Measurements from ENCODE around the gene TDRD7. TPM values are rescaled to one million over a fixed set of nuclear protein-coding genes. Genes with fewer than 3 reads are reported as not detected.
"Not testable (repeated sequence)": the region's sequence is repeated elsewhere in the genome, so short reads cannot be mapped to it uniquely, and the experiment has no call there.

The TDRD7 gene
- total RNA-seq, 1 experiment from 2014 or later: 97.1 TPM

DNA sequence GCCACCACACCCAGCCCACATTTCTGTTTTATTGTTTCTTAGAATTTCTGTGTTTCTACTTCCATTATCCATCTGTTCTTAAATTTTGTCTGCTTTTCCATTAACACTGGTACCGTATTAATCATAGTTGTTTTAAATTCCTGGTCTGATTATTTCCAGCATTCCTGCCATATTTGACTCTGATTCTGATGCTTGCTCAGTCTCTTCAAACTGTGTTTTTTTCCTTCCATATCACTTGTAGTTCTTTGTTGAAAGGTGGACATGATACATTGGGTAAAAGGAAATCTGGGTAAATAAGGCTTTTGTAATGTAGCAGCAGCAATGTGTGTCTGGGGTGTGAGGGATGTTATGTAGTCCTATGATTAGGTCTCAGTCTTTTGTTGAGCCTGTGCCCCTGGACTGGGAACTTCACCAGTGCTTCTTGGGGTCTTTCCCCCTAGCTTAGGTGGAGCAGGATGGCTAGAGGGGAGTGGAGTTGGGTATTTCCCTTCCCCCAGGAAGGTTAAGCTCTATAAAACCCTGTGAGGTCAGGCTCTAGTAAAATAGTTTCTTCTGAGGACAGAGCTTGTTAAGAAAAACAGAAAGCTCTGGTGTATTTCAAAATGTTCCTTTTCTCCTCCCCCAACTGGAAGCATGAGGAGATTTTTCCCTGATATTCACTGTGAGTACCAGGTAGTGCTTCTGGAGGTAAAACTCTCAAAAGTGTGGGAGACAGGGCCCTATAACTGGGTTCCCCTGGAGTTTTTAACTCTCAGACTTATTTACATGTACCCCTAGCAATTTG is 79.5 kb downstream of the TDRD7 start:
- no peak for DNase-seq (ENCODE audit: low read depth, low spot score)
- in situ Hi-C loops (cut with HindIII; ENCODE audit: low pct_unique_long_range_greater_than_20kb, low sequenced_read_pairs): no loop called here

DNA sequence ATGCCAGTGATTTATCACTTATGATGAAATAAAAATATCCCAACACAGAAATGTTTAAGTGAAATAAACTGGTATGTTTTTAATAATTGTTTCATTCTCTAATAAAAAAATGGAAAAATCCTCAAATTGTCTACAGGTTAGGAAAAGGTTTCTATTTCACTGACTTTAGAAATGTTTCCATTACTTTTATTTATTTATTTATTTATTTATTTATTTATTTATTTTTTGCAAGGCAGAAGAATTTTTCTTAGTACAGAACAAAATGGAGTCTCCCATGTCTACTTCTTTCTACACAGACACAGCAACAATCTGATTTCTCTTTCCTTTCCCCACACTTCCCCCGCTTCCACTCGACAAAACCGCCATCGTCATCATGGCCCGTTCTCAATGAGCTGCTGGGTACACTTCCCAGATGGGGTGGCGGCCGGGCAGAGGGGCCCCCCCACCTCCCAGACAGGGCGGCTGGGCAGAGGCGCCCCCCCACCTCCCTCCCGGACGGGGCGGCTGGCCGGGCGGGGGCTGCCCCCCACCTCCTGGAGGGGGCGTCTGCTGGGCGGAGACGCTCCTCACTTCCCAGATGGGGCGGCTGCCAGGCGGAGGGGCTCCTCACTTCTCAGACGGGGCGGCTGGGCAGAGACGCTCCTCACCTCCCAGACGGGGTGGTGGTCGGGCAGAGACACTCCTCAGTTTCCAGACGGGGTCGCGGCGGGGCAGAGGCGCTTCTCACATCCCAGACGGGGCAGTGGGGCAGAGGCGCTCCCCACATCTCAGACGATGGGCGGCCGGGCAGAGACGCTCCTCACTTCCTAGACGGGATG is 85.9 kb downstream of the TDRD7 start:
- DNase-seq (ENCODE audit: low read depth, low spot score); in situ Hi-C loops (cut with HindIII; ENCODE audit: low pct_unique_long_range_greater_than_20kb, low sequenced_read_pairs): not testable (repeated sequence)

DNA sequence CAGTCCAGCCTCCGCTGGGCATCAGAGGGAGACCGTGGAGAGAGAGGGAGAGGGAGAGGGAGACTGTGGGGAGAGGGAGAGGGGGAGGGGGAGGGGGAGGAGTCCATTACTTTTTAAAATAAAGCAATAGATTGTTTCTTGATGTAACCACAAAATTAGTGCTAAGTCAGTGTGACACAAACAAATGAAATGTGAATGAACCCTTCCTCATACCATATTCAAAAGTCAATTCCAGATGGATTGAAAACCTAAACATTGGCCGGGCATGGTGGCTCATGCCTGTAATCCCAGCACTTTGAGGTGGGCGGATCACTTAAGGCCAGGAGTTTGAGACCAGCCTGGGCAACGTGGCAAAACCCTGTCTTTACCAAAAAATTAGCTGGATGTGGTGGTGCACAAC is 87.0 kb downstream of the TDRD7 start:
- in situ Hi-C loops (cut with HindIII; ENCODE audit: low pct_unique_long_range_greater_than_20kb, low sequenced_read_pairs); DNase-seq (ENCODE audit: low read depth, low spot score): not testable (repeated sequence)

DNA sequence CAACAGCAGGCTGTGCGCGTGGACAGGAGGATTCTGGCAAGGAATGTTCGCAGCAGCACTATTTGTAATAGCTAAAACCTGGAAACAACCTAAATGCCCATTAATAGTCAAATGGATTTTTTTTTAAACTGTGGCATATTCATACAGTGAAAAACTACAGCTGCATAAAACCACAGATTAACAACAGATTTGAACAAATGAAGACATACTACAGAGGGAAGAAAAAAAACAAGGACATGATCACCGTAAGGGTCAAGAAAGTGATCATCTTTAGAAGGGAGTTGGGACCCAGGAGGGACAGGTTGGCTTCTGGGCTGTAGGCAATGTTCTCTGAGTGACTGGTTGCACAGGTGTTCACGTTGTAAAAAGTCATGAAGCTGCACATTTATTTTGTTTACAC is 88.4 kb downstream of the TDRD7 start:
- DNase-seq (ENCODE audit: low read depth, low spot score): no peak
- in situ Hi-C loops (cut with HindIII; ENCODE audit: low pct_unique_long_range_greater_than_20kb, low sequenced_read_pairs): no loop called here

DNA sequence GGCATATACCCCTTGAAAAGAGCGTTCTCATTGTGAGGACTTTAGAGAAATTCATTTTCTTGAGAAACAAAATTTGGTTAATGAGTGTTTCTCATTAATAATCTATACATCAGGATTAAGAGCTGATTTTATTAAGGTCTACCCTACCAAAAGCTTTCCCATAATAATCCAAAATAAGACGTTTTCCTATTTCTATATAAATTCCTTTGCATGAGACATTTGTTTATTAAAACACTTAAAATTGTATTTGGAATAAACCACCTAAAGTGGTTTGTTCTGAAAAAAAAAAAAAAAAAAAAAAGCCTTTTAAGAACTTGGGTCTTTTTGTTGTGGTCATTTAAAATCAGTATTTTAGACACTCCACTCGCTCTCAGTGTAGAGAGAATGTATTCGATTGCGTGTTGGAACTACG is 88.9 kb downstream of the TDRD7 start:
- DNase-seq (ENCODE audit: low read depth, low spot score): no peak
- in situ Hi-C loops (cut with HindIII; ENCODE audit: low pct_unique_long_range_greater_than_20kb, low sequenced_read_pairs): no loop called here

DNA sequence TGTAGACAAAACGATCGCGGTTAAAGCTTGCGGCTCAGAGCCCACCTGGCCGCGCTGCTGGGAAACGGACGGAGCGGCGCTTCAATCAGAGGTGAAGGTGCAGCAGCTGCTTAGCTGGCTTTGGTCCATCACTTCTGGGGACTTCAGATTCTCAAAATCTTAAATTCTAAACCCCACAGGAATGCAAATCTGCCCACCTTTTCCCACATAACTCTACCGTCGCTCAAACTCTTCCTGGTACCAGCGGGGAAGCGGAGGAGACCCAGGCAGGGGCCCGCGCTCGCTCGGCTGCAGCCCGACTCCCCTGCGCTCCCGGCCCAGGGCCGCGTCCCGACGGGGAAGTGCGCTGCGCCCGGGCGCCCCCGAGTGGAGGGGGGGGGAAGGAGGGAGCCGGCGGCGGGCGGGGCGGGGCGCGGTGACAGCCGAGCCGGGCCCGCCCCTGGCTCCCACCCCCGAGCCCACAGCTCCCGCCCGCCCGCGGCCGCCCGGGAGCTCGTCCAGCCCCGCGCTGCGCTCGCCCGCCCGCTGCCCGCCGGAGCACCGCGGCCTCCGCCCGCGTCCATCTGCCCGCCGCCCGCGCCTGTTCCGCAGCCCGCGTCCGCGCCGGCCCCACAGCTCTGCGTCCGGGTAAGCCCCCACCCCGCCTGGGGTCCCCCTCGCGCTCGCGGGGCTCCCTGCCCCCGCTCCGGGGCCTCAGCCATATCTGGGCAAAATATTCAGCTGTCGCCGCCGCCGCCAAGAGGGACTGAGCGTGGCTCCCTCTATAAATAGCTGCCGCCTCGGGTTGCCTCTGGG is 89.5 kb downstream of the TDRD7 start, which contains the start of gene TMOD1:
TMOD1 (plus strand) TSS at position 490 of the 795 bp plus-strand sequence. CDS start 22,523 bp downstream, outside the sequence.
- in situ Hi-C loops (cut with HindIII; ENCODE audit: low pct_unique_long_range_greater_than_20kb, low sequenced_read_pairs): no loop called here
- DNase-seq (ENCODE audit: low read depth, low spot score): peak; percentile 59

DNA sequence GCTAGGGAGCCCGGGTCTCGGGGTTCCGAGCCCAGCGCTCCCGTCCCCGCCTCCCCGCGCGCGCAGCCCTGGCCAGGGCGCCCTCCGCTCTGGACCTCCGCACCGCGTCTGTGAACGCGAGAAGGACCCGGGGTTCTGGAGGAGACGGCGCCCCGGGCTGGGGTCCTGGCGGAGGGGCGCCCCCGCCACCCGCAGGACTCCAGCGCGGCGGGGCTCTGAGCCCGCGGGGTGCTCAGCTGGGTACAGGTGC is 90.0 kb downstream of the TDRD7 start:
- in situ Hi-C loops (cut with HindIII; ENCODE audit: low pct_unique_long_range_greater_than_20kb, low sequenced_read_pairs): no loop called here
- no peak for DNase-seq (ENCODE audit: low read depth, low spot score)

DNA sequence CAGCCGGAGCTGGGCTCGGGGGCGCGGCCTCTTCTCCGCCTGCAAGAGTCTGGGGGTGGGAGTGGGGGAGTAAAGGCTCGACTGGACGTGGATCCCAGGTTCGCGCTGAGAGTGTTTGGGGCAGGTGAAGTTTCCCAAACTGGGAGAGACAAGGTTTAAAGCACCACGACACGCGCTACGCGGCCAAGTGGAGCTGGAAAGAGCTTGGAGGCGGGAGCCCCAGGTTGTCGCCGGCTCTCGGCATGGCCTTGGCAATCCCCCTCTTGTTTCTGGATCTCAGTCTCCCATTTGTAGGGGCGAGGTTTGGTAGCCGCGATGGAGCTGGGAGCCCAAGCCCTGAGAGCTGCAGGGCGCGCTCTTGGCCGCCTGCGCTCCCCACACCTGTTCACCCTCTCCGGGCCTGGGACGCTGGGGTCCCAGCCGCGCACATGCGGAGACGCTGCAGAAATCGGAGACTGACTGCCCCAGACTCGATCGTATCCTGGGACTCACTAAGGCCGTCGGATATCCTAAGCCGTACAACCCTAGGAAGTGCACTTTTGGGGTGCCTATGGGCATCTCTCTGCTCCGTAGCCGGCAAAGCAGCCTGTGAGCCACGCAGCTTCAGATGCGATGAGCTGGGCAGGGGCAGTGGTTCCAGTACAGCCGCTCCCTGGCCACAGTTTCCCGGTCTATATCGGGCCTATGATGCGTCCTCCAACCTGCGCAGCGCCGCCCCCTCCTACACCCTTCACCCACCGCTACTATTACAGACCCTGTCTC is 90.5 kb downstream of the TDRD7 start:
- in situ Hi-C loops (cut with HindIII; ENCODE audit: low pct_unique_long_range_greater_than_20kb, low sequenced_read_pairs): no loop called here
- no peak for DNase-seq (ENCODE audit: low read depth, low spot score)

DNA sequence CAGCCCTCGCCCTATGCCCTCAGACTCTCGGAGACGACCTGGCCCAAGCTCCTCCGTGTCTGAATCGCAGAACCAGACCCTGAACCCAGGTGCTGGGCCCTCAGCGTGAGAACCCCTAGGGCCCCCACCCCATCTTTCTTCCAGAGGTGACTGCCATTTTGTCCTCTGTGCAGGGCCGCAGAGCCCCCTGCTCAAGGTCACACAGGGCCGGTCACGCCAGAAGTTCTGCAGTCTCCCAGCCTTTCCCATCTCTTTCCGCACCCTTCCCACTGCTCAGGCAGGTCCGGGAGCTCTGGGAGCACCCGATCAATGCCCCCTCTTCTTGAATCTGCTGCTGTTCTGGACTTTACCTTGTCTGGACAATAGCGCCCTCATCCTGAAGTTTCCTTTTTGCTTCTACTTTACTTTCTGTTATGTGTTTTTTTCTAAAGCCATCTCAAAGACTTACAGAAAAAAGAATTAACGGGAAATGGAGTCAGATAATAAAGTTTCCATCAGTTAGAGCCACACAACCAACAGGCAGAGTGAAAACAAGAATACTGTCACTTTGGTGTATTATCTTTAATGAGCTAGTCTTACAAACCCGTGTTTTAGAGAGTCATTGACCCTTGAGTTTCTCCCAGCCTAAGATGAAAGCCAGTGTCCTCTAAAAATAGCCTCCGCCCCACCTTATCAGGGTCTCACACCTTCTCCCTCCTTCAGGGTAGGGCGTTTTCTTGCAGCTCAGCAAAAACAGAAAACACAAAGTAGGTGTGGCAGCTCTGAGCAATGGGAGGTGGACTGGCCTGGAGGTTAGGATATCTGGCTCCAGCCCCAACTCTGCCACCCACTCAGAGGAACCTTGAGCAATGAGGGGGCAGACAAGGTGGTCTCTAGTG is 91.3 kb downstream of the TDRD7 start:
- in situ Hi-C loops (cut with HindIII; ENCODE audit: low pct_unique_long_range_greater_than_20kb, low sequenced_read_pairs): no loop called here
- DNase-seq (ENCODE audit: low read depth, low spot score): no peak

DNA sequence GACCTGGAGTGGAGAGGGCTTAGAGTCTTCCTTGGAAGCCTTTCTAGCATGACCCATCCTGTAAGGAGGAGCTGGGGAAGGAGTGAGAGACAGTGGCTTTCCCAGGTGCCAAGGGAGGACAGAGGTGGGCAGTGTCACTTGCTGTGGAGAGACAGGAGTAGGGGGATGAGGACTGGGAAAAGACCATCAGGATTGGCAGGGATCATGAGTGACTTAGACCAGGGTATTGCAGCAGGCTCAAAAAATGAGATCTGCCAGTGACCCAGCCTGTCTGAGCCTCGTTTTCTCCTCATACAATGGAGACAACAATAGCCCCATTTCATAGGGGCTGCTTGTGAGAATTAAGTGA is 91.9 kb downstream of the TDRD7 start:
- no peak for DNase-seq (ENCODE audit: low read depth, low spot score)
- in situ Hi-C loops (cut with HindIII; ENCODE audit: low pct_unique_long_range_greater_than_20kb, low sequenced_read_pairs): no loop called here

DNA sequence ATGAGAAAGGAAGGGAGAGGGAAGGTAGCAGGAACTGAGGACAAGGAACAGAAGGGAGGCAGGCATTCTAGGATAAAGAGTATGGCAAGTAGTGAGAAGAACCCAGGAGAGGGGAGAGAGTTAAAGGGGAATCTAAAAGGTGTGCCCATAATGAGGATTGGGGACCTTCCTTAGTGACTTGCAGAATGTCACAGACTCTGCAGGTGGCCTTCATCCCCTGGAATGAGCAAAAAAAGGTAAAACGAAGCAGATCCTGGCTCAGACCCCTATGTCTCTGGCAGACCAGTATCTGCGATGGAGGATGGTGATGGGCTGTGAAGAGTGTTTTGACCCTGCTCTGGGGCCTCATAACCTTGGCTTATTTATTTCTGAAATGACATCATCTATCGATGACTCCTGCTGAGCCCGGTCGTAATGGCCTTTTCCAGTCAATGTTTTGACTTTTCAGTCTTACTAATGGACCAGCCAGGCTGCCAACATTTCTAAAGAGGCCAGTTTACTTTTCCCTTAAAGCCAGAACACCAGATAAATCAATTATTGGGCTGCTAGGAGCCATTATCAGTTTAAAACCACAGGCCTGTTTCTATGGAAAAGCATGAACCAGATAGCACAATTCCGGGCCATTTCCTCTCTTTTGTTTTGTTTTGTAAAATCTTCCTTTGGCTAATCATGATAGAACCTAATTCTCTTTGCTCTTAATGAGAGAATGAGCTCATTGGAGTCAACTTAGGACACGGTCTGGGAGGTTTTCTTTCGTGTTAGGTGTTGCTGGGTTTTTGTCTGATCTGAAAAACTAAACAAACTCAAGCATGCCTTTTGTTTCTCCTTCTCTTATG is 92.7 kb downstream of the TDRD7 start:
- DNase-seq (ENCODE audit: low read depth, low spot score): no peak
- in situ Hi-C loops (cut with HindIII; ENCODE audit: low pct_unique_long_range_greater_than_20kb, low sequenced_read_pairs): no loop called here

DNA sequence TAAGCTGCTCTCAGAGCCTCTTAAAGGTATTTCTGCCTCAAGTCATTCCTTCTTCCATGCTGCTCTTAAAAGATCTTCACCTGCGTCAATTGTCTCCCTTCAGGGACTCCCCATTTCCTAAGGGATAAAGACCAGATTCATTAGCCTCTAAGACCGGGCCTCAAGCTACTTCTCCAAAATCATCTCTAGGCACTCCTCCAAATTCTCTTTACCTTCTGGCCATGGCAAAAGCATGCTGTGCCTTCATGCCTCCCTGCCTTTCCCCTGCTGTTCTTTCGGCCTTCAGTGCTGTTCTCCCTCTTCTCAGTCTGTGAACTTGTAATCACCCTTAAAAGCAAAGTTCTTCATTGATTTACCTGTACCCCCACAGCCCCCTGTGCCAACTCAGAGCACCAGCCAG is 93.9 kb downstream of the TDRD7 start:
- DNase-seq (ENCODE audit: low read depth, low spot score): no peak
- in situ Hi-C loops (cut with HindIII; ENCODE audit: low pct_unique_long_range_greater_than_20kb, low sequenced_read_pairs): no loop called here

DNA sequence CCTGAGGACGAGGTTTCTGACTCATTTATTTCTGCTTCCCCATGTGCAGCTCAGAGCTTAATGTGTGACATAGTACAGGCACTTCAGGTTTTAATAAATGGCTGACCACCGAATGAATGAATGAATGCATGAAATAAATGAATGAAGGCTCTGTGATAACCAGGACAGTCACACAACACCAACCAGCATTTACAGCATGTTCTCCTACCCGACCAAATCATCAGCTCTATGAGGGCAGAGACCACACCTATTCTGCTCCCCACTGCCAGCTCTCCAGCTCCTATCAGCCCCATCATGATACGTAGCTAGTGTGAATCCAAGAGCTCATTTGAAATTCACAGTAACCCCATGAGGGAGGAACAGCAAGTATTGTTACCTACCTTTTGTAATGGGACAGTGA is 94.4 kb downstream of the TDRD7 start:
- in situ Hi-C loops (cut with HindIII; ENCODE audit: low pct_unique_long_range_greater_than_20kb, low sequenced_read_pairs): no loop called here
- DNase-seq (ENCODE audit: low read depth, low spot score): no peak

DNA sequence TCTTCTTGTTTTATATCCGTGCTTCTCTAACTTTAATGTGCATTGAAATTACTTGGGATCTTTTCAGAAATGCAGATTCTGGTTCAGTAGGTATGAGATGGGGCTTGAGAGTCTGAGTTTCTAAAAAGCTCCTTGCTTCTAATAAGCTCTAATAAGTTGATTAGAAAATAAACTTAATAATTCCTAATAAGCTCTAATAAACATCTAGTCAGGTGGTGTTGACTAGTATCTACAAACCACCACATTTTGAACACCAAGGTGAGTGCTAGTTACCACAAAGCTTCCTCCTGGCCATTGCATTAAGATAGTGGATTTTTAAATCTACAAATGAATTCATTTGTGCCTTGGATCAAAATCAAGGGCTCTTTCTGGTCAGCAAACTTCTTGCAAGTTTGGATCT is 94.9 kb downstream of the TDRD7 start:
- DNase-seq (ENCODE audit: low read depth, low spot score): no peak
- in situ Hi-C loops (cut with HindIII; ENCODE audit: low pct_unique_long_range_greater_than_20kb, low sequenced_read_pairs): no loop called here

DNA sequence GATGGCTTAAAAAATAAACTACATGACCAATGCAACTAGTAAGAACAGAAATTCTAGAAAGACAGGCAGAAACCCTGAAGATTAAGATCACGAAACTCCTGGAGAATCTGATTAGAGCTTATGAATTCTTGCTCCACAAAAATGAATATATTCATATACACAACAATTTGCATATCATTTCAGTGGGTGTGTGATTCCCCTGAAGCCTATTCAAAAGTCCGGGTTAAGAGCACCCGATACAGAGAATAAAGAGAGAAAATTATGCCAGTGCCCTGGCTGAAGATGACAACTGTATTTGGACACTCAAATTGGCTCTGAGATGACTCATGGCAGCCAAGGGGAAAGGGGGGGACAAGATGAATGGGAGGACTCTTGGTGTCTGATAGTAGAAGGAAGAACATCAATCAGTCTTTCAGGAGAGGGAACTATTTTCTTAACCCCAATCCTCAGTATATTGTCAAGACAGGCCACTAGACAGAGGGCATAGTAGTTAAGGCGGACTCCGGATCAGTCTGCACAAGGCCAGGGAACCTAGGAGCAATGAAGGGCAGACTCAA is 95.6 kb downstream of the TDRD7 start:
- no peak for DNase-seq (ENCODE audit: low read depth, low spot score)
- in situ Hi-C loops (cut with HindIII; ENCODE audit: low pct_unique_long_range_greater_than_20kb, low sequenced_read_pairs): no loop called here

DNA sequence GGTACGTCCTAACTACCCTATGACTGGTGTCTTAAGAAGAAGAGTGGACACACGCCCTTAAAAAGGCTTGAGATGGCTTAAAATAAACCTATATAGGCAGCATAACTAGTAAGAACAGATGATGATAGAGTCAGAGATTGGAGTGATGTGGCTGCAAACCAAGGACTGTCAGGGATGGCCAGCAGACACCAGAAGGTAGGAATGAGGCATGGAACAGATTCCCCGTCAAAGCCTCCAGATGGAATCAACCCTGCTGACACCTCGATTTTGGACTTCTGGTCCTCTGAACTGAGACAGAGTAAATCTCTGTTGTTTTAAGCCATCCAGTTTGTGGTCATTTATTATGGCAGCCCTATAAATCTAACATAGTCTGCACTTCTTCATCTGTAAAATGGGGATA is 97.0 kb downstream of the TDRD7 start:
- no peak for DNase-seq (ENCODE audit: low read depth, low spot score)
- in situ Hi-C loops (cut with HindIII; ENCODE audit: low pct_unique_long_range_greater_than_20kb, low sequenced_read_pairs): no loop called here

Data from SK-MEL-5 (cell line).